COR-L47 (cell line): Measurements from ENCODE around the gene SEC63.
"Not testable (repeated sequence)": the region's sequence is repeated elsewhere in the genome, so short reads cannot be mapped to it uniquely, and the experiment has no call there.

ENCODE experiments used
- DNase-seq: peaks from one replicate; lab custom pipeline; 2025; lab: John Stamatoyannopoulos, UW

SEC63 gene

GRCh38 chr6:107973594-107973993 lies 15.6 kb upstream of the SEC63 start:
- DNase-seq, result no peak

GRCh38 chr6:107972413-107973096 lies 14.5 kb upstream of the SEC63 start:
- DNase-seq, result no peak

GRCh38 chr6:107971181-107971580 lies 13.2 kb upstream of the SEC63 start:
- no peak for DNase-seq

GRCh38 chr6:107970255-107970654 lies 12.2 kb upstream of the SEC63 start:
- DNase-seq, result no peak

GRCh38 chr6:107968081-107968480 lies 10.1 kb upstream of the SEC63 start:
- no peak for DNase-seq

- DNase-seq, result no peak
These were observed 7.7 kb upstream of the SEC63 start for GRCh38 chr6:107965746-107966145.

GRCh38 chr6:107962723-107963122 lies 4.7 kb upstream of the SEC63 start:
- DNase-seq, result no peak

- no peak for DNase-seq
These were observed 1.4 kb upstream of the SEC63 start for GRCh38 chr6:107959392-107959791.

- not testable (repeated sequence) for DNase-seq
These were observed 818 bp upstream of the SEC63 start for GRCh38 chr6:107958689-107959362.

GRCh38 chr6:107957308-107957908 lies 600 bp downstream of the SEC63 start:
- DNase-seq, result no peak

GRCh38 chr6:107956586-107957307 lies 1.3 kb downstream of the SEC63 start:
- DNase-seq, result no peak

GRCh38 chr6:107956181-107956580 lies 1.8 kb downstream of the SEC63 start:
- no peak for DNase-seq

- DNase-seq, result not testable (repeated sequence)
These were observed 4.1 kb downstream of the SEC63 start for GRCh38 chr6:107953858-107954414.

GRCh38 chr6:107943626-107944439 lies 14.2 kb downstream of the SEC63 start:
- DNase-seq, result no peak

- DNase-seq, result no peak
These were observed 15.9 kb downstream of the SEC63 start for GRCh38 chr6:107942142-107942541.

- DNase-seq, result no peak
These were observed 16.4 kb downstream of the SEC63 start for GRCh38 chr6:107941627-107942026.

- DNase-seq, result no peak
These were observed 16.8 kb downstream of the SEC63 start for GRCh38 chr6:107941199-107941598.

GRCh38 chr6:107936910-107937292 lies 21.1 kb downstream of the SEC63 start:
- DNase-seq, result not testable (repeated sequence)

GRCh38 chr6:107936162-107936909 lies 21.7 kb downstream of the SEC63 start:
- no peak for DNase-seq

GRCh38 chr6:107934229-107934628 lies 23.8 kb downstream of the SEC63 start:
- DNase-seq, result not testable (repeated sequence)

- DNase-seq, result no peak
These were observed 25.4 kb downstream of the SEC63 start for GRCh38 chr6:107932580-107932979.
